Glomerular endothelial cell (primary cell): Measurements from ENCODE around the gene MEGF8. TPM values are rescaled to one million over a fixed set of nuclear protein-coding genes. Genes with fewer than 3 reads are reported as not detected.
"Not testable (repeated sequence)": the region's sequence is repeated elsewhere in the genome, so short reads cannot be mapped to it uniquely, and the experiment has no call there.

ENCODE experiments used
- DNase-seq: peaks from one replicate; pipeline ENCODE4 v3.0.0-alpha.2; 2011; ENCODE audit warnings: low read depth, low spot score; ENCODE audit errors: extremely low read depth
- total RNA-seq: library from RNA; depleted of rRNA; stranded (reverse); fragments of >200 nt; gene quantifications from 2 replicates; pipeline ENCODE4 v1.2.3, GENCODE V29; 2015

Gene MEGF8
- total RNA-seq, 1 donor from 2014 or later: 81.6 TPM

- no peak for DNase-seq
Observed at GRCh38 chr19:42330241-42330711, 4.8 kb downstream of the MEGF8 start.

- DNase-seq: not testable (repeated sequence)
Observed at GRCh38 chr19:42331333-42331732, 5.9 kb downstream of the MEGF8 start.

- DNase-seq: no peak
Observed at GRCh38 chr19:42332059-42332458, 6.6 kb downstream of the MEGF8 start.

- DNase-seq: no peak
Observed at GRCh38 chr19:42333018-42333417, 7.6 kb downstream of the MEGF8 start.

GRCh38 chr19:42333975-42334696 is 8.7 kb downstream of the MEGF8 start:
- no peak for DNase-seq

- no peak for DNase-seq
Observed at GRCh38 chr19:42334697-42335373, 9.4 kb downstream of the MEGF8 start.

- DNase-seq: no peak
Observed at GRCh38 chr19:42335374-42335936, 10.0 kb downstream of the MEGF8 start.

GRCh38 chr19:42335971-42336370 is 10.5 kb downstream of the MEGF8 start:
- no peak for DNase-seq

GRCh38 chr19:42339126-42339860 is 13.9 kb downstream of the MEGF8 start:
- DNase-seq: not testable (repeated sequence)

- not testable (repeated sequence) for DNase-seq
Observed at GRCh38 chr19:42339922-42340321, 14.5 kb downstream of the MEGF8 start.

- DNase-seq: no peak
Observed at GRCh38 chr19:42343344-42344110, 18.1 kb downstream of the MEGF8 start.

GRCh38 chr19:42344336-42344893 is 19.0 kb downstream of the MEGF8 start:
- no peak for DNase-seq

GRCh38 chr19:42345191-42345812 is 19.9 kb downstream of the MEGF8 start:
- no peak for DNase-seq

- no peak for DNase-seq
Observed at GRCh38 chr19:42348211-42348610, 22.8 kb downstream of the MEGF8 start.

GRCh38 chr19:42349378-42350107 is 24.1 kb downstream of the MEGF8 start:
- no peak for DNase-seq

GRCh38 chr19:42350417-42350816 is 25.0 kb downstream of the MEGF8 start:
- no peak for DNase-seq

GRCh38 chr19:42351079-42351735 is 25.8 kb downstream of the MEGF8 start:
- DNase-seq: no peak
